ENCODE data around the gene TRAF4. TPM values are rescaled to one million over a fixed set of nuclear protein-coding genes. Genes with fewer than 3 reads are reported as not detected.
"Not testable (repeated sequence)": the region's sequence is repeated elsewhere in the genome, so short reads cannot be mapped to it uniquely, and the experiment has no call there.

TRAF4 gene
- total RNA-seq, 1 donor from 2014 or later = 3.8 TPM

DNA sequence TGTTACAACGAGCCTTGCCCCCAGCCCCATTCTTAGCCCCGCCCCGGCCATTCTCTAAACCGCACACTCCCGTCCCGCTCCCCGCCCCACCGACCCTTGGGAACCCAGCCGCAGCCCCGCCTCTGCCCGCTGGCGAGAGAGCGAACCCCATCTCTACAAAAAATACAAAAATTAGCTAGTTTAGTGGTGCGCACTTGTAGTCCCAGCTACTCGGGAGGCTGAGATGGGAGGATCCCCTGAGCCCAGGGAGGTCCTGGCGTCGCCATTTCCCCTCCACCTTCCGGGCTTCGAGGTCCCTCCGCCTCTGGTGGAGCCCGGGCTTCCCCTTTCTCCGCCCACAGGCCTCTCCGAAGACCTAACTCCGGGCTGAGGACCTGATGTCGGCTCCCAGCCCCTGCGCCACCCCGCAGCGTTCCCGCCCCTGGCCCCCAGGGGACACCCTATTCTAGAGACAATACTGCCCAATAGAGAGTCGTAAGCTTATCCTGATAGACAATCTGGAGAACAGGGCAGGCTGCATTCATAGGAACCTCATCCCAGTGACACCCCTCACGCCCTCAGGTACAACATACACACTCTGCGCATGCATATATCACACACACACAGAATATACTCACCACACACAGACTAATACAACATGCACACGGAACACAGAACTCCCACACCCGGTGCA is 31.6 kb upstream of the TRAF4 start:
- DNase-seq (ENCODE audit: missing footprints) (peak; percentile 86), ATAC-seq (peak; percentile 10)
- intact Hi-C loops (cut with DNase I) = no loop called here

- intact Hi-C loops (cut with DNase I) = no loop called here
- ATAC-seq (no peak), DNase-seq (ENCODE audit: missing footprints) (peak; percentile 9)
These were observed 31.0 kb upstream of the TRAF4 start for GRCh38 chr17:28712705-28713415.

- intact Hi-C loops (cut with DNase I) = no loop called here
- no peak for DNase-seq (ENCODE audit: missing footprints)
- no peak for ATAC-seq
These were observed 29.5 kb upstream of the TRAF4 start for GRCh38 chr17:28714281-28714680.

DNA sequence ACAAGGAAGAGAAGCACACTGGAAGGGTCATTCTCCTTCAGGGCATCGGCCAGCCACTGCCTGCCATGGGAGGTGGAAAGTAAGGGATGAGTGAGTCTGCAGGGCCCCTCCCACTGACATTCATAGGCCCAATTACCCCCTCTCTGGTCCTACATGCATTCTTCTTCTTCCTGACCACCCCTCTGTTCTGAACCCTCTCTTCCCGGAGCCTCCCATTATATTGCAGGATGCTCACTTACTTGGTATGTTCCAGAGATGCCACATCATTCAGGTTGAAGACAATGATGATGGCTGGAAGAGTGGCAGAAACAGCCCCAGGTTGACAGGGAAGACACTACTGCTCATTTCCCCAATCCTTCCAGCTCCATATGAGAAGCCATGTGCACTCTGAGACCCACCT is 28.6 kb upstream of the TRAF4 start:
- ATAC-seq = no peak
- intact Hi-C loops (cut with DNase I) = no loop called here
- no peak for DNase-seq (ENCODE audit: missing footprints)

DNA sequence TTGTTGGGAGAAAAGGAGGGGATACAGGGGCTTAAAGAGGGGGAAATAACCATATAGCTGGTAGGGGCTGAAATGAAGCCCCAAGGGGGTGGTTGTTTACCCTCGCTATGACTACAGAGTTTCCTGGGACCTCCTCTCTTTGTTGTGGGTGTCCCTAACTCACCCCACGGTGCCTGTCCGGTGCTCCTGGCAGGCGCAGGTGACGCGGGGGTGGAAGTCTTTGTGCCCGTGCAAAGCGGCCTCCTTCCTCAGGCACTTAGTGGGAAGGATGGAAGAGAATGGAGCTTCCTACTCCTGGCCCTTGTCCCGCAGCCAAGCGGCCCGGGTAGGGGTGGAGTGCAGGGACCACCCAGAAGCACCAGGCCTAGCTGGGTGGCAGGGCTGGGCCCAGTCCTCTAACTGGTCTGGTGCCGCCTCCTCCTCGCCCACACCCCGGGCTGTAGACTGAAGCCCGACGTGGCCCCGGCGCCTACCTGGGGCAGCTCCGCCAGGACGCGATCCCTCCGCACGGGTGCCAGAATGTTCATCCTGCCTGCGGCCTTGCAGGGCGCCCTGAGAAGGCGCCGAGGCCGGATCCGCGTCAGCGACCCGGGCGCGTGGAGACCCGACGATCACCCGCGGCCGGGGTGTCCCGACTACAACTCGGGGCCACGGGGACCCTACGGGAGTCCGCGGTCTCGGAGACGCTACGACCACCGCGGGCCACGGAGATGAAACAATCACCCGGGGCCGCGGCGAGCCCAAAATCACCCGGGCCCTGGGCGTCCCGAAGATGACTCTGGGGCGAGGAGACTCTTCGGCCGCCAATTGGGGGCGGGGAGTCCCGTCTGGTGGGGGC is 26.9 kb upstream of the TRAF4 start:
- no peak for ATAC-seq
- no peak for DNase-seq (ENCODE audit: missing footprints)
- intact Hi-C loops (cut with DNase I) = no loop called here

DNA sequence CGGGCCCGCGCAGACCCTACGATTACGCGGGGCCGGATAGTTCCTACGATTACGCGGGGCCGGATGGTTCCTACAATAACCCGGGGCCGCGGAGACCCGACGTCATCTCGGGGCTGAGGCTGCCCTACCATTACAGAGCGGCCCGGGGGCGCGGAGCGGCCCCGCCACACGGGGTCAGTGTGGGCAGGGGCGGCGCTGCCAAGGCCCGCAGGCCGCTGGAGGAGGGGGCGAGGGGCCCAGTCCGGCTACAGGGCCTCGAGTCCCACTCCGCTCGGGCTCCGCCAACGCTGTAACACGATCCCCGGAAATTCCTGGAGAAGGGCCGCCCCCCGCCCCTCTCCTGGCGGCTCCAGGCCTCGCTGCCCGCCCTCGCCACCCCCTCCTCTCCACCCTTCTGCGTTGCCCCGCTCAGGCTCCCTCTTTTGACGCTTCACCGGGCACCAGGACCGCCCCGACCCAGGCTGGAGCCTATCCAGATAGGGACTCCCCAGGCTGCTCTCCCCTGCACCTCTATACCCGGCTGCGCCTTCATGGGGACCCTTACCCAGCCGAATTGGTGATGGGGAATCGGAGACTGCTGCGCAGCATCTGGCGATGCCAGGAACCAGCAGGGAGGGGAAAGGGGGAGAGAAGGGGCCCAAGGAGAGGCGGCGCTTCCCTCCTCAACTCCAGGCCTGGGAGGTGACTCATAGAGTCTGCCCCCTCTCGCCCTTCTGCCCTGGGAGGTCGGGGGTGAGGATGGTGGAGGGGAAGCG is 26.1 kb upstream of the TRAF4 start, which contains the start of gene RAB34:
TSS of gene RAB34 (minus strand) at position 291 of the 755 bp plus-strand sequence. CDS start 602 bp downstream, outside the sequence.
- intact Hi-C loops (cut with DNase I) = no loop called here
- peak; percentile 77 for DNase-seq (ENCODE audit: missing footprints)
- ATAC-seq = peak; percentile 36

GRCh38 chr17:28718333-28719020 is 25.3 kb upstream of the TRAF4 start:
- ATAC-seq = no peak
- DNase-seq (ENCODE audit: missing footprints) = no peak
- intact Hi-C loops (cut with DNase I) = loop anchor here (1.0 kb wide), 1 partner anchor 195 kb away; no protein-coding TSS in a partner anchor

DNA sequence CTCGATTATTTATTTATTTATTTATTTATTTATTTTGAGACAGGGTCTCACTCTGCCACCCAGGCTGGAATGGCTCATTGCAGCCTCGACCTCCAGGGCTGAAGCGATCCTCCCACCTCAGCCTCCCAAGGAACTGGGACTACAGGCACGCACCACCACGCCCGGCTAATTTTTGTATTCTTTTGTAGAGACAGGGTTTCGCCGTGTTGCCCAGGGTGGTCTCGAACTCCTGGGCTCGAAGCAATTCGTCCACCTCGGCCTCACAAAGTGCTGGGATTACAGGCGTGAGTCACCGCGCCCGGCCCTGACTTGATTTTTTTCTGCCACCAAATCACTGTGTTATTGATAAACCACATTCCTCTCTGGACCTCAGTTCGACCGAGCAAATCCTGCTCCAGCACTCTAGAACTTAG is 24.8 kb upstream of the TRAF4 start:
- no peak for DNase-seq (ENCODE audit: missing footprints)
- intact Hi-C loops (cut with DNase I) = loop anchor here (1.0 kb wide), 1 partner anchor 194 kb away; no protein-coding TSS in a partner anchor
- ATAC-seq = no peak

GRCh38 chr17:28720247-28720996 is 23.4 kb upstream of the TRAF4 start:
- DNase-seq (ENCODE audit: missing footprints) = no peak
- no peak for ATAC-seq
- intact Hi-C loops (cut with DNase I) = no loop called here

DNA sequence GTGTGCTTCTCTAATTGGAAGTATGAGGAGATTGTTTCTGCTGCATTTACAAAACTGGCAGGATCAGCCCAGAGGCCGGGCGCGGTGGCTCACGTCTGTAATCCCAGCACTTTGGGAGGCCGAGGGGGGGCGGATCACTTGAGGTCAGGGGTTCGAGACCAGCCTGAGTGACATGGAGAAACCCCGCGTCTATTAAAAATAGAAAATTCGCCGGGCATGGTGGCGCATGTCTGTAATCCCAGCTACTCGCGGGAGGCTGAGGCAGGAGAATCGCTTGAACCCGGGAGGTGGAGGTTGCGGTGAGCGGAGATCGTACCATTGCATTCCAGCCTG is 22.8 kb upstream of the TRAF4 start:
- DNase-seq (ENCODE audit: missing footprints); intact Hi-C loops (cut with DNase I); ATAC-seq: not testable (repeated sequence)

DNA sequence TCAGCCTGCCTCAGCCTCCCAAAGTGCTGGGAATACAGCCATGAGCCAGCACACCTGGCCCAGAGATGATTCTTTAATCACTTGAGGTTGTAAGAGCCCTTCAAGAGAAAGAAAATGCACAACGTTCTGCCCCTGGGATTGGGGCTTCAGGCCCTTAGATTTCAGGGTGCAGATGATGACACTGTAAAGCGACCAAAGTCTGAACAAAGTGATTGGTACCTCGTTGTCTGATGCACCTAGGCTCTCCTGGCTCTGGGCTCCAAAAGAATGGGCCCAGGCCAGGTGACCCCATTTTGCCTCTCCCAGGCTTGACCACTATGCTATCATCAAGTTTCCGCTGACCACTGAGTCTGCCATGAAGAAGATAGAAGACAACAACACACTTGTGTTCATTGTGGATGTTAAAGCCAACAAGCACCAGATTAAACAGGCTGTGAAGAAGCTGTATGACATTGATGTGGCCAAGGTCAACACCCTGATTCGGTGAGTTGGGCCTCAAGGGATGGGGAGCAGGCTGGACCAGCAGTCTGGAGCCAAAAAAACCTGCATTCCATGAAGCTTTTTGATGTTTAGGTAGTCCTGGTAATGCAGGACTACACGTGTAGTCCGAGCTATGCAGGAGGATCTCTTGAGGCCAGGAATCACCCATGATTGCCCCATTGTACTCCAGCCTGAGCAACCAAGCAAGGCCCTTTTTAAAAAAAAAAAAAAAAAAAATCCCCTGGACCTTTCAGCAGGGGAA is 21.2 kb upstream of the TRAF4 start:
- DNase-seq (ENCODE audit: missing footprints) (no peak), ATAC-seq (no peak)
- intact Hi-C loops (cut with DNase I) = no loop called here

- no peak for ATAC-seq
- DNase-seq (ENCODE audit: missing footprints) = no peak
- intact Hi-C loops (cut with DNase I) = no loop called here
These were observed 20.5 kb upstream of the TRAF4 start for GRCh38 chr17:28723159-28723835.

GRCh38 chr17:28723836-28724499 is 19.8 kb upstream of the TRAF4 start:
- DNase-seq (ENCODE audit: missing footprints); intact Hi-C loops (cut with DNase I); ATAC-seq: not testable (repeated sequence)

DNA sequence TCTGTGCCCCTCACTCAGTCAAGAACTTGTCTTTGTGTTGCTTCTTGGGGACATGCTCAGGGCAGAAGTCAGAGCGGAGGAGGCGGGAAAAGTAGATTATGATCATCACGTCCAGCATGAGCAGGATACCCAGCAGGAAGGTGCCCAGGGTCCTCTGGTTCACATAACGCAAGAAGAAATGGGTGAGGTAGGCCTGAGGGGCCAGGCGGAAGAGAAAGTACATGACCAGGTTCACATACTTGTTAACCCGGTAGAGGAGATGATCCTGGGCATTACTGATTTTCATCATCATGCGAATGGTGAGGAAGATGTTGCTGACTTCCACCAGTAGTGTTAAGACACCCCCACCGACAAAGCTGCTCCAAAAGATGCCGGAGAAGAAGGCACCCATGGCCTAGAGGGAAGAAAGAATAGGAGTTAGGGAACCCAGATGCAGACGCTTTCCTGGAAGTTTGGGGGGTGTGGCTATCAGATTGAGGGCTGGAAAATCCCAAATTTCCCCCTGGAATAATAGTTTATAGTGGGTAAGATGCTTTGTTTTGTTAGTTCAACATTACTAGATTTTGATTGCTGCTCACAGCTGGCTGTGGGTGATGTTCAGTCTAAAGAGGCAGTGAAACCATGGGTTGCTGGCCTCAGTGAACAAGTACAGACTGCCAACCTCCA is 19.2 kb upstream of the TRAF4 start:
- no peak for ATAC-seq
- intact Hi-C loops (cut with DNase I) = loop anchor here (5.0 kb wide), 1 partner anchor 178 kb away; the partner anchor contains the start of gene DHRS13
- no peak for DNase-seq (ENCODE audit: missing footprints)

- intact Hi-C loops (cut with DNase I) = loop anchor here (5.0 kb wide), 1 partner anchor 177 kb away; the partner anchor contains the start of gene DHRS13
- no peak for DNase-seq (ENCODE audit: missing footprints)
- no peak for ATAC-seq
These were observed 18.6 kb upstream of the TRAF4 start for GRCh38 chr17:28725166-28725659.
